GM12801 (cell line): ENCODE results near the gene PMAIP1.

Experiments used
- TF ChIP-seq, protein P1 (sequence below): IDR thresholded peaks from one replicate; pipeline ENCODE4 v1.5.1; 2011; ENCODE audit warnings: control low read depth; ENCODE audit not compliant: insufficient read length; ENCODE audit errors: extremely low read depth

PMAIP1 gene

DNA sequence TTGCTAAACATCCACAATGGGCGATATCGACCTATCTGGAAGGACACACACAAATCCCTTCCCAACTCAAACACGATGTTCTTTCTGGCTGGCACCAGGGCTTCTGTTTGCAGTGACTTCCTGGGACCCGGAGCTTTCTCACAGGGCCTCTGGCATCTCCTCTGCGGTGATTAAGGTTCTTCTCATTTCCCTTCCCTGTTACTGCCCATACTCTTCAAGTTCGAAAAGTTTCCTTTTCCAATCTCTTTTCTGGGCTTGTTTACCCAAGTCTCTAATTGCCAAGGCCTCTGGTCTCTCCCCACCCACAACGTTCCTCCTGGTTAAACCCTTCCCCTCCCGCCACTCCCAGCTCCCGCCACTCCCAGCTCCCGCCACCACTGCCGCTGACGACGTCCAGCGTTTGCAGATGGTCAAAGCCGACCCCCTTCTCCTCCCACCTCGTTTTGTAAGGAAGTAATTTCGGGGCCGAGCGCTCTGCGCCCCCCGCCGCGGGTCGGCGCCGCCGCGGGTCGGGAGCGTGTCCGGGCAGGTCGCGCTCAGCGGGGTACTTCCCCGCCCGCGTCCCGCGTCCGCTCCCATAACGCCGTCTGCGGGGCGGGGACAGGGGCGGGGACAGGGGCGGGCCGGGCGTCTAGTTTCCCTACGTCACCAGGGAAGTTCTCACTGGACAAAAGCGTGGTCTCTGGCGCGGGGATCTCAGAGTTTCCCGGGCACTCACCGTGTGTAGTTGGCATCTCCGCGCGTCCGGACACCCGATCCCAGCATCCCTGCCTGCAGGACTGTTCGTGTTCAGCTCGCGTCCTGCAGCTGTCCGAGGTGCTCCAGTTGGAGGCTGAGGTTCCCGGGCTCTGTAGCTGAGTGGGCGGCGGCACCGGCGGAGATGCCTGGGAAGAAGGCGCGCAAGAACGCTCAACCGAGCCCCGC is at the start of gene PMAIP1:
Gene PMAIP1, plus strand, starts transcription at position 699 of the 924 bp plus-strand sequence. Its CDS starts 182 bp downstream, at position 881.
- TF ChIP-seq, protein P1, sequence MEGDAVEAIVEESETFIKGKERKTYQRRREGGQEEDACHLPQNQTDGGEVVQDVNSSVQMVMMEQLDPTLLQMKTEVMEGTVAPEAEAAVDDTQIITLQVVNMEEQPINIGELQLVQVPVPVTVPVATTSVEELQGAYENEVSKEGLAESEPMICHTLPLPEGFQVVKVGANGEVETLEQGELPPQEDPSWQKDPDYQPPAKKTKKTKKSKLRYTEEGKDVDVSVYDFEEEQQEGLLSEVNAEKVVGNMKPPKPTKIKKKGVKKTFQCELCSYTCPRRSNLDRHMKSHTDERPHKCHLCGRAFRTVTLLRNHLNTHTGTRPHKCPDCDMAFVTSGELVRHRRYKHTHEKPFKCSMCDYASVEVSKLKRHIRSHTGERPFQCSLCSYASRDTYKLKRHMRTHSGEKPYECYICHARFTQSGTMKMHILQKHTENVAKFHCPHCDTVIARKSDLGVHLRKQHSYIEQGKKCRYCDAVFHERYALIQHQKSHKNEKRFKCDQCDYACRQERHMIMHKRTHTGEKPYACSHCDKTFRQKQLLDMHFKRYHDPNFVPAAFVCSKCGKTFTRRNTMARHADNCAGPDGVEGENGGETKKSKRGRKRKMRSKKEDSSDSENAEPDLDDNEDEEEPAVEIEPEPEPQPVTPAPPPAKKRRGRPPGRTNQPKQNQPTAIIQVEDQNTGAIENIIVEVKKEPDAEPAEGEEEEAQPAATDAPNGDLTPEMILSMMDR = no peak

GRCh38 chr18:59851784-59852399 is 47.9 kb upstream of the PMAIP1 start:
- TF ChIP-seq, protein P1 = no peak

GRCh38 chr18:59852548-59852947 is 47.2 kb upstream of the PMAIP1 start:
- TF ChIP-seq, protein P1 = no peak

- TF ChIP-seq, protein P1 = no peak
Observed at GRCh38 chr18:59853380-59853779, 46.4 kb upstream of the PMAIP1 start.

DNA sequence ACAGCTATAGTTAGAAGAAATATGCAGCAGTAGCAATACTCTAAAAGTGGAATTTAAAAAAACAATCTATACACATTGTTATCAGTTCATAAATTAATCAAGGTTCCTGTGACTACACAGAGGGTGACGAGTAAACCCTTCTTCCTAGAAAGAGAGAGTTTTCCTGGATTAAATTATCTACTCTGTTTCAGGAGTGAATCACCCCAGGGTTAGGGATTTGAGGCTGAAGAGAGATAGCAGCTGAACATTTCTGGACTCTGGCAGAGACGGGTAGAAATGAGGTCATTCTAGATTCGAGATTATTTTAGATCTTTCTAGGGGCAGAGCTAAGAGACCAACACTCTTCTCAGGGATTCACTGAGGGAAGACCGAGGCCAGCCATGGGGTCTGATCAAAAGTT is 38.8 kb upstream of the PMAIP1 start:
- TF ChIP-seq, protein P1 = no peak

- TF ChIP-seq, protein P1 = no peak
Observed at GRCh38 chr18:59861963-59862819, 37.6 kb upstream of the PMAIP1 start.
